22Rv1 (cell line): Measurements from ENCODE around the gene PCMT1.

Source experiments
- ZFX ChIP-seq: fragments of 450-650 bp; IDR thresholded peaks from 2 replicates; pipeline ENCODE4 v1.6.1; 2017; ENCODE audit warnings: antibody characterized with exemption, borderline replicate concordance
- TF ChIP-seq, protein P1 (sequence below): fragments of 450-650 bp; IDR thresholded peaks from 2 replicates; pipeline ENCODE4 v1.5.1; 2017; ENCODE audit warnings: mild to moderate bottlenecking

DNA sequence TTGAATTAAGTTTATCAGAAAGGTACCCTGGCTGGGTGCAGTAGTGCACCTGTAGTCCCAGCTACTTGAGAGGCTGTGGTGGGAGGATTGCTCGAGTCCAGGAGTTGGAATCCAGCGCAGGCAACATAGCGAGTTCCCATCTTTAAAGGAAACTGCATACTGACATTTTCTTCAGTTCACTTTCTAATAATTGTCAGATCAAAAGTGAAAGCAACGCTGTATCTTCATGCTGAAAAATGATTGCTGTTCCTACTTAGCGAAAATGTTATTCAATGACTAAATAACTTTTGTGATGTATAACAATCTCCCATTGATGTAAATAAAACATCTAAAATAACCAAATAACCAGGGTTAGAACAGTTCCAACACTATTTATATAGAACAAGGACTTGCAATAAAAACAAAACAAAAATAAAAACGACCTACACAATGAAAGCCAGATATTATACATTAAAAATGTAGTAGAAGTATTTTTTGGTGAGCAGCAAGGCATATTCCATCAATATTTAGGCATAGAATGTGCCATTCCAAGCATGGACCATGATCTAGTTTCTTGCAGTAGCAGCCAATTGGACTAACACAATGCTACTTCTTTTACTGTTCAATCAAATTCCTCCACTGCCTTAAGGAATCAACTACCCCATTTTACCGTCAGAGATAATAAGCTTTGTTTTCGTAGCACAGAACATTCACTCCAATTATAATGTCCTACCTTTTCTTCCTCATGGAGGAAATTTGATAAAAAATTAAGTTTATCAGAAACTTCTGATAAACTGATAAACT, 33.2 kb upstream of the PCMT1 start:
- TF ChIP-seq, protein P1, sequence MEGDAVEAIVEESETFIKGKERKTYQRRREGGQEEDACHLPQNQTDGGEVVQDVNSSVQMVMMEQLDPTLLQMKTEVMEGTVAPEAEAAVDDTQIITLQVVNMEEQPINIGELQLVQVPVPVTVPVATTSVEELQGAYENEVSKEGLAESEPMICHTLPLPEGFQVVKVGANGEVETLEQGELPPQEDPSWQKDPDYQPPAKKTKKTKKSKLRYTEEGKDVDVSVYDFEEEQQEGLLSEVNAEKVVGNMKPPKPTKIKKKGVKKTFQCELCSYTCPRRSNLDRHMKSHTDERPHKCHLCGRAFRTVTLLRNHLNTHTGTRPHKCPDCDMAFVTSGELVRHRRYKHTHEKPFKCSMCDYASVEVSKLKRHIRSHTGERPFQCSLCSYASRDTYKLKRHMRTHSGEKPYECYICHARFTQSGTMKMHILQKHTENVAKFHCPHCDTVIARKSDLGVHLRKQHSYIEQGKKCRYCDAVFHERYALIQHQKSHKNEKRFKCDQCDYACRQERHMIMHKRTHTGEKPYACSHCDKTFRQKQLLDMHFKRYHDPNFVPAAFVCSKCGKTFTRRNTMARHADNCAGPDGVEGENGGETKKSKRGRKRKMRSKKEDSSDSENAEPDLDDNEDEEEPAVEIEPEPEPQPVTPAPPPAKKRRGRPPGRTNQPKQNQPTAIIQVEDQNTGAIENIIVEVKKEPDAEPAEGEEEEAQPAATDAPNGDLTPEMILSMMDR: no peak
- no peak for TF ChIP-seq ZFX
